Endothelial cell (in vitro differentiated cells): ENCODE results near the gene CRYBA2. TPM values are rescaled to one million over a fixed set of nuclear protein-coding genes. Genes with fewer than 3 reads are reported as not detected.
A peak's percentile ranks its signal among the peaks of the same experiment; 100 is the strongest.

Source experiments
- DNase-seq: peaks from one replicate; pipeline ENCODE4 v3.0.0; 2021; ENCODE audit warnings: low spot score
- H3K27ac Mint-ChIP-seq: one replicate; pipeline ENCODE4 v1.8.0; 2021; ENCODE audit warnings: mixed read lengths, inconsistent platforms; ENCODE audit not compliant: unreplicated experiment
- H3K27me3 Mint-ChIP-seq: one replicate; pipeline ENCODE4 v1.8.0; 2021; ENCODE audit warnings: mild to moderate bottlenecking, moderate library complexity, mixed read lengths, inconsistent platforms; ENCODE audit not compliant: unreplicated experiment
- H3K36me3 Mint-ChIP-seq: one replicate; pipeline ENCODE4 v1.8.0; 2021; ENCODE audit warnings: mild to moderate bottlenecking, low read depth, mixed read lengths, inconsistent platforms; ENCODE audit not compliant: unreplicated experiment
- H3K4me1 Mint-ChIP-seq: one replicate; pipeline ENCODE4 v1.8.0; 2021; ENCODE audit warnings: mild to moderate bottlenecking, mixed read lengths, inconsistent platforms; ENCODE audit not compliant: unreplicated experiment
- H3K4me3 Mint-ChIP-seq: one replicate; pipeline ENCODE4 v1.8.0; 2021; ENCODE audit warnings: mild to moderate bottlenecking, mixed read lengths, inconsistent platforms; ENCODE audit not compliant: unreplicated experiment
- H3K9me3 Mint-ChIP-seq: one replicate; pipeline ENCODE4 v1.8.0; 2021; ENCODE audit warnings: mixed read lengths, inconsistent platforms; ENCODE audit not compliant: unreplicated experiment
- CTCF ChIP-seq: fragments of 200-600 bp; sonication (generic); IDR thresholded peaks from one replicate; pipeline ENCODE4 v1.5.0; 2021; ENCODE audit warnings: antibody characterized with exemption; ENCODE audit not compliant: unreplicated experiment
- total RNA-seq: library from RNA; stranded (reverse); fragmentation: NEBNext Ultra II Directional; extraction: Animal tissue kit (Norgen Biotek cat#: 25700); gene quantifications from one replicate; pipeline ENCODE4 v1.2.1, GENCODE V29; 2021; ENCODE audit not compliant: unreplicated experiment

Gene CRYBA2
- total RNA-seq, 1 donor from 2014 or later: not detected

DNA sequence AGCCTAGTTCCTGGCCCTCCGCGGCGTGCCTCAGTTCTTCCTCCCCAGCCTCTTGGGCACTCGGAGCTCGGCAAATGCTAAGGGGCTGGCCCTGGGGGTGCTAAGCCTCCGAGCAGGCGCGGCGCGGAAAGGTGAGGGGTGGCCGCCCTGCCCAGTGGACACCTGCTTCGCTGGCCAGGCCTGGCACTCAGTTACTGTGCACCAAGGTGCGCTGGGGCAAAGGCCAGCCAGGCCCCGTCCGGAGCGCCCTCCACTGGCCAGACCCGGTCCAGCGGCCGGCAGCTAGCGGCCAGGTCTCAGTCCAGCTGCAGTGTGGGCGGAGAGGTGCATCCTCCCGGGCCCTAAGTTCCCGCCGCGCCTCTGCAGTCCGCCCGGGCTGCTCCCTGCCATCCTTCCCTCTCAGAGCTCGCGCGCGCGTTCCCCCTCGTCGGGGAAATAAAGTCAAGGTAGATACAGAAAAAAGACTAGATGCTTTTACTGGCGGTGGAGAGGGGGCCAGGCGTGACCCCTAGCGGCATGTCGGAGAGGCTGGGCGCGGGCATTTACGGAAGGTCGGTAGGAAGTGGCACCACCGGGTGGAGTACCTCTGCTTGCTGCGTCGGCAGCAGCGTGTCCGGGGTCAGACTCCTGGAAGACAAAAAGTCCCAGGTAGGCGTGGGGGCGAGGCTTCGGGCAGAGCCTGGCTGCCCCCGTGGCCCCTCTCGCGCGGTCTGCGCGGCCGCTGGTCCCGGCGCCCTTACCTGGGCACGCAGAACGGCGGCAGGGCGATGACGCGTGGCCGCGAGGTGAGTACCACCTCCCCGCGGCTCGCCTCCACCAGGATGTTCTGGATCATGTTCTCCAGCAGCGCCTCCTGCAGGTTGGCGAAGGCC lies 9.4 kb upstream of the CRYBA2 start:
- H3K27ac Mint-ChIP-seq: no peak overlapping the region
- H3K9me3 Mint-ChIP-seq: no peaks in the 10 kb centered on the region
- peaks cover 4% of the 10 kb centered on the region for H3K36me3 Mint-ChIP-seq
- TF ChIP-seq CTCF: peak; percentile 56
- H3K27me3 Mint-ChIP-seq: peaks cover 32% of the 10 kb centered on the region
- peak; percentile 86 for DNase-seq
- peaks cover 7% of the 10 kb centered on the region for H3K4me1 Mint-ChIP-seq
- H3K4me3 Mint-ChIP-seq: no peak overlapping the region

DNA sequence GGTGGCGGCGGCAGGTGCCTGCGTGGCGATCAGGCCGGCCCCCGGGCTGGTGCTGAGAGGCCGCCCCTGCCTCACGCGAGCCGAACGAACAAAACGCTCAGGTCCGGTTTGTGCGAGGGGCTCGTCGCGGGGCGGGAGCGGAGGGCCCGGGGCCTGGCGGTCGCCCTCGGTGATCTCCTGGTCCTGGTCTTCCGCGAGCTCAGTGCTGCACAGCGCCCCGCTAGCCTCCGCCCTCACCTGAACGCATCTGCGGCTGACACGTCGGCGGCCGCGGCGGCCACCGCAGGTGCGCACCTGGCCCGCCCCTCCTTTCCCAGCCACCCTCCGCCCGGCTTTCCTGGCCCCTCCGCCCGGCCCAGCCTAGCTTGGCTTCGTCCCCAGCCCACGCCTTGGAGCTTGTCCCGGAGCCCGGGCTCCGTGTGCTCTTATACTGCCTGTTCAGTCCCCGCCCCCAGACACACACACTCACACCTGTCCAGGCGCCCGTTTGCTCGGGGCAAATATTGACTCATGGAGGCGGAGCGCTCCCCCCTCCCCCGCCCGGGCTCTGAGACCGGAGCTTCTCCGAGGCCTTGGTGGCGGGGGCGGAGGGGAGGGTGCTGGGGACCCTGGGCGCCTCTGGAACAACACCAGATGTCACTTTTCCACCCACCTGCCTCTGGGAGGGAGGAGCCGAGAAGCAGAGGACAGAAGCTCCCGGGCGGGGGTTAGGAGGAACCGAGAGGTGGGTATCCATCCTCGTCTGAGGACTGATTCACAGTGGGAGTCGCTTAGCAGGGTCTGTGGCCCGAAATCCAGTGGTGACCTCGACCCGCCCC lies 8.6 kb upstream of the CRYBA2 start:
- Mint-ChIP-seq H3K9me3 (no peaks in the 10 kb centered on the region), H3K4me1 (peaks cover 6% of the 10 kb centered on the region), H3K36me3 (peaks cover 4% of the 10 kb centered on the region), H3K27me3 (peaks cover 36% of the 10 kb centered on the region), H3K4me3 (no peak overlapping the region), H3K27ac (no peak overlapping the region)
- DNase-seq: no peak
- TF ChIP-seq CTCF: no peak

DNA sequence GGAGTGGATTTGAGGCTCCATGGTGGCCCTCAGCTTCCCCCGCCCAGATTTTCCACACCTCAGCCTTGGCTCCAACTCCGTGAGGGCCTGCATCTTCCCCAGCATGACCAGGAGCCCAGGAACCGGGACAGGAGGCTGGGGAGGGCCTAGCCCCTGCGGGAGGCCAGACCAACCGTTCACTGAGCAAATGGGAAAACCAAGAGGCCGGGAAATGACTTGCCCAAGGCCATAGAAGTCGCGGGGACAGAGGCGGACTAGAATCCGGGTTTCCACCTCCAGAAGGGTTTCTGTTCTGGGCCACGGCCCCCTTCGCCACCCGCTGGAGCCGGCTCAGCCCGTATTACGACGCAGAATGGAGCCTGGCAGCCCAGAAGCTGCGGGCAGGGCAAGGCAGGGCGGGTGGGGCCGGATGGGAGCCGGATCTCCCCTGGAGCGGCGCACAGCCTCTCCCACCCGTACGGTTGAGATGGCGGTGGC lies 7.9 kb upstream of the CRYBA2 start:
- H3K27ac Mint-ChIP-seq: no peak overlapping the region
- no peak overlapping the region for H3K4me3 Mint-ChIP-seq
- peaks cover 4% of the 10 kb centered on the region for H3K36me3 Mint-ChIP-seq
- TF ChIP-seq CTCF: no peak
- H3K9me3 Mint-ChIP-seq: no peaks in the 10 kb centered on the region
- DNase-seq: no peak
- peaks cover 36% of the 10 kb centered on the region for H3K27me3 Mint-ChIP-seq
- peaks cover 5% of the 10 kb centered on the region for H3K4me1 Mint-ChIP-seq

DNA sequence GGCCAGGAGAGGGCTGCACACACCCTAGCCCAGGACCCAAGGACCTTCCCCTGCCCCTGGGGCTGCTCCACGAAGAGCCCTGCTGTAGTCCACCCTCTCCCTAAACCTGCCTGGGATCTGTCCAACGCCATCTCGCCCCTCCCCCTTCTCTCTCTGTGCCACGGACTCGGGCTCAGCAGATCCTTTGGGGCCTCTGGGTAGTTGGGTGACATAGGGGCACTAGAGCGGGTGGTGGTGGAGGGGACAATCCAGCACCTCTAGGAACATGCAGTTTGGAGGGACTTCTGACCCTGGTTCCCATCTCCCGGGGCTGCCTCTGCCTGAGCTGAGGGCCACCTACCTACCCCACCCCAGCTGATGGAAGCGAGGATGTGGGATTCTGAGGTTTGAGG lies 7.3 kb upstream of the CRYBA2 start:
- Mint-ChIP-seq H3K4me1 (peaks cover 5% of the 10 kb centered on the region), H3K36me3 (peaks cover 4% of the 10 kb centered on the region), H3K27me3 (peaks cover 36% of the 10 kb centered on the region), H3K9me3 (no peaks in the 10 kb centered on the region), H3K27ac (no peak overlapping the region), H3K4me3 (no peak overlapping the region)
- TF ChIP-seq CTCF: no peak
- DNase-seq: no peak
